ENCODE results near the gene IFIT1. TPM values are rescaled to one million over a fixed set of nuclear protein-coding genes. Genes with fewer than 3 reads are reported as not detected.

The IFIT1 gene
- total and polyA plus RNA-seq, 4 donors, result 16.5 to 57.2 (median 28.6) TPM

- no peak overlapping the region for H3K4me3 ChIP-seq (ENCODE audit: low read depth, low read length)
- no peaks in the 10 kb centered on the region for H3K36me3 ChIP-seq (ENCODE audit: control insufficient read depth, insufficient read depth, low read length)
- WGBS (ENCODE audit: insufficient coverage), result no CpG with 5 or more reads among the region's 1 CpG
- H3K4me1 ChIP-seq (ENCODE audit: control insufficient read depth, insufficient read depth, low read length), result no peaks in the 10 kb centered on the region
- DNase-seq (ENCODE audit: low read depth in 4 of 6, low spot score in 6 of 6), result no peak
- H3K27me3 ChIP-seq (ENCODE audit: control insufficient read depth, insufficient read depth, low read length), result no peaks in the 10 kb centered on the region
- H3K9me3 ChIP-seq (ENCODE audit: control insufficient read depth, insufficient read depth, low read length), result peaks cover 2% of the 10 kb centered on the region
- H3K27ac ChIP-seq (ENCODE audit: low read depth, low read length), result no peak overlapping the region
Measured at GRCh38 chr10:89452193-89452592, 59.8 kb downstream of the IFIT1 start.

DNA sequence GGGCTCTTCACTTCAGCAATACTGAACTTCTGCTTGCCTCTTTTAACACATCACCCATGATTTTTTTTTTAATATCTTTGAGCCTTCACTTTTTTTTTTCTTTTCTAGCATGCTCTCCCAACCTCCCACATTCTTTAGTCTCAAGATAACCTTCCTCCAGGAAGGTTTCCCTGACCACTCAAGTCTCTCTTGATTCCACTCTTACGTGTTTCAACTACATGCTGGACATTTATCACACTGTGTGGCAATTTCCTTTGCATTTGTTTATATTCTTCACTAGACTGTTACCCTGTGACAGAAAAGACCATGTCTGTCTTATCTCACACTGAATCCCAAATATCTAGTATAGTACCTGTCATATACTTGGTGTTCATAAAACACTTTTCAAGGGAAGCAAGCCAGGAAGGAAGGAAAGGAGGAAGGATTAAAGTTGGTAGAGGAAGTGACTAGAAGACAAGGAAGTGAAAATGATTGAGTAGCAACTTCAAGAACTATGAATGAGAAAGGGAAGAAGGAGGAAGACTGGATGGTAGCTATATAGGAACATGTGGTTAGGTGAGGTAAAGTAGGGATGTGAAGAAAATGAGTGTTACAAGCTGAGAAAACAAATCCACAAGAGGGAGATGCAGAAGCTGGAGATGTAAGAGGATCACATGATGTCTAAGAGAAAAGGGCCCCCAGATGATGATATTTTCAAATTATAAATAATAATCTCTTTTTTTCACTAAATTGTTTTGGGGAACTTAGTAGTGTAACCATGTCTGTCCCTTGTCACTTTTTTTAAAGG, 62.3 kb downstream of the IFIT1 start:
- Histone ChIP-seq H3K27me3 (ENCODE audit: control insufficient read depth, insufficient read depth, low read length) (no peaks in the 10 kb centered on the region), H3K4me3 (ENCODE audit: low read depth, low read length) (no peak overlapping the region), H3K36me3 (ENCODE audit: control insufficient read depth, insufficient read depth, low read length) (no peaks in the 10 kb centered on the region), H3K9me3 (ENCODE audit: control insufficient read depth, insufficient read depth, low read length) (no peaks in the 10 kb centered on the region), H3K4me1 (ENCODE audit: control insufficient read depth, insufficient read depth, low read length) (no peaks in the 10 kb centered on the region), H3K27ac (ENCODE audit: low read depth, low read length) (no peak overlapping the region)
- no peak for DNase-seq (ENCODE audit: low read depth in 4 of 6, low spot score in 6 of 6)
- WGBS (ENCODE audit: insufficient coverage), result 92% methylated on average over 1 of the region's 1 CpG

Other genes starting within 250 kb of the IFIT1 start
- gene CH25H, start 185.3 kb upstream of the IFIT1 start, total RNA-seq, result 1 to 10 TPM in 1 of 2 donors, under 1 TPM in 1; 0.83 to 2.1 TPM
- 1 to 10 TPM; 1.1 to 3.9 TPM for gene CH25H, start 185.3 kb upstream of the IFIT1 start, polyA plus RNA-seq (ENCODE audit: insufficient read length in 2 of 2)
- 100 to 1,000 TPM in 1 of 2 donors, 10 to 100 TPM in 1; 60.9 to 113 TPM for gene LIPA, start 140.8 kb upstream of the IFIT1 start, total RNA-seq
- gene LIPA, start 140.8 kb upstream of the IFIT1 start, polyA plus RNA-seq (ENCODE audit: insufficient read length in 2 of 2), result 10 to 100 TPM; 57.7 to 71.5 TPM
- 10 to 100 TPM; 14.6 to 16.3 TPM for gene IFIT2, start 90.6 kb upstream of the IFIT1 start, total RNA-seq
- 10 to 100 TPM in 1 of 2 donors, 1 to 10 TPM in 1; 9.1 to 10.1 TPM for gene IFIT2, start 90.6 kb upstream of the IFIT1 start, polyA plus RNA-seq (ENCODE audit: insufficient read length in 2 of 2)
- gene IFIT3, start 64.6 kb upstream of the IFIT1 start, total RNA-seq, result 10 to 100 TPM; 17.4 to 26.1 TPM
- 1 to 10 TPM; 4.9 to 8.6 TPM for gene IFIT3, start 64.6 kb upstream of the IFIT1 start, polyA plus RNA-seq (ENCODE audit: insufficient read length in 2 of 2)
- gene IFIT1B, start 14.6 kb upstream of the IFIT1 start, total RNA-seq, result 1 to 10 TPM; 1.4 to 6.7 TPM
- not detected for gene IFIT1B, start 14.6 kb upstream of the IFIT1 start, polyA plus RNA-seq (ENCODE audit: insufficient read length in 2 of 2)
- gene IFIT5, start 21.9 kb downstream of the IFIT1 start, total RNA-seq, result 10 to 100 TPM; 28.9 to 44.8 TPM
- gene IFIT5, start 21.9 kb downstream of the IFIT1 start, polyA plus RNA-seq (ENCODE audit: insufficient read length in 2 of 2), result 10 to 100 TPM; 19.3 to 30.9 TPM
- gene SLC16A12, start 143.0 kb downstream of the IFIT1 start, total RNA-seq, result 10 to 100 TPM; 11.0 to 31.2 TPM
- gene SLC16A12, start 143.0 kb downstream of the IFIT1 start, polyA plus RNA-seq (ENCODE audit: insufficient read length in 2 of 2), result 1 to 10 TPM; 3.2 to 4.9 TPM

Data from spinal cord (tissue), 10 donors.